Glutamatergic neuron (in vitro differentiated cells): ENCODE data around the gene FGD3. TPM values are rescaled to one million over a fixed set of nuclear protein-coding genes. Genes with fewer than 3 reads are reported as not detected.

Source experiments
- DNase-seq: peaks from one replicate; pipeline ENCODE4 v3.0.0; 2022
- H3K27ac Mint-ChIP-seq: one replicate; pipeline ENCODE4 v1.8.0; 2020; ENCODE audit warnings: mild to moderate bottlenecking, mixed read lengths, inconsistent platforms; ENCODE audit not compliant: unreplicated experiment
- H3K27me3 Mint-ChIP-seq: one replicate; pipeline ENCODE4 v1.8.0; 2020; ENCODE audit warnings: mild to moderate bottlenecking, moderate library complexity, mixed read lengths, inconsistent platforms; ENCODE audit not compliant: unreplicated experiment
- H3K36me3 Mint-ChIP-seq: one replicate; pipeline ENCODE4 v1.8.0; 2020; ENCODE audit warnings: mild to moderate bottlenecking, mixed read lengths, inconsistent platforms; ENCODE audit not compliant: unreplicated experiment
- H3K4me1 Mint-ChIP-seq: one replicate; pipeline ENCODE4 v1.8.0; 2020; ENCODE audit warnings: mild to moderate bottlenecking, low read depth, mixed read lengths, inconsistent platforms; ENCODE audit not compliant: unreplicated experiment
- H3K4me3 Mint-ChIP-seq: one replicate; pipeline ENCODE4 v1.8.0; 2020; ENCODE audit warnings: mild to moderate bottlenecking, mixed read lengths, inconsistent platforms; ENCODE audit not compliant: unreplicated experiment
- H3K9me3 Mint-ChIP-seq: one replicate; pipeline ENCODE4 v1.8.0; 2020; ENCODE audit warnings: mild to moderate bottlenecking, moderate library complexity, mixed read lengths, inconsistent platforms; ENCODE audit not compliant: unreplicated experiment
- CTCF ChIP-seq: fragments of 200-600 bp; sonication (generic); IDR thresholded peaks from one replicate; pipeline ENCODE4 v1.5.0; 2021; ENCODE audit not compliant: partially characterized antibody, unreplicated experiment
- total RNA-seq: library from RNA; stranded (reverse); fragmentation: NEBNext Ultra II Directional; extraction: Animal tissue kit (Norgen Biotek cat#: 25700); gene quantifications from one replicate; pipeline ENCODE4 v1.2.1, GENCODE V29; 2021; ENCODE audit not compliant: unreplicated experiment

The FGD3 gene
- total RNA-seq, 1 donor from 2014 or later: 1.2 TPM

- Mint-ChIP-seq H3K4me1 (no peaks in the 10 kb centered on the region), H3K4me3 (no peak overlapping the region), H3K27me3 (peaks cover 2% of the 10 kb centered on the region), H3K27ac (no peak overlapping the region), H3K36me3 (no peaks in the 10 kb centered on the region), H3K9me3 (peaks cover 2% of the 10 kb centered on the region)
- DNase-seq: no peak
- no peak for TF ChIP-seq CTCF
Observed at GRCh38 chr9:93077367-93077766, 130.0 kb downstream of the FGD3 start.

DNA sequence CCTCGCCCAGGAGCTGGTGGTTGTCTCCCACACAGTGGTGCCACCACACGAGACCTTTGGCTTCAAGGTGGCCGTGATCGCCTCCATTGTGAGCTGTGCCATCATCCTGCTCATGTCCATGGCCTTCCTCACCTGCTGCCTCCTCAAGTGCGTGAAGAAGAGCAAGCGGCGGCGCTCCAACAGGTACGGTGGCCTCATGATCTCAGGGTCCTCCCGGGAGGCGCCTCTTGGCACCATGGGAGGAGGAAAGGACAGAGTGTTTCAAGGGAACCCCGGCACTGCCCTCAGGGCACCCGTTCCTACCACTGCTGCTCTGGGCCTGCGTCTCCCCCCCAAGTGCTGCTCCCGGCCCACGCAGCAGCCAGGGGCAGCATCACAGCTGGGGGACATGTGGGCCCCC is 130.5 kb downstream of the FGD3 start:
- peaks cover 2% of the 10 kb centered on the region for H3K27me3 Mint-ChIP-seq
- H3K4me3 Mint-ChIP-seq: no peak overlapping the region
- H3K4me1 Mint-ChIP-seq: no peaks in the 10 kb centered on the region
- no peak overlapping the region for H3K27ac Mint-ChIP-seq
- no peak for TF ChIP-seq CTCF
- DNase-seq: no peak
- H3K9me3 Mint-ChIP-seq: no peaks in the 10 kb centered on the region
- H3K36me3 Mint-ChIP-seq: no peaks in the 10 kb centered on the region

DNA sequence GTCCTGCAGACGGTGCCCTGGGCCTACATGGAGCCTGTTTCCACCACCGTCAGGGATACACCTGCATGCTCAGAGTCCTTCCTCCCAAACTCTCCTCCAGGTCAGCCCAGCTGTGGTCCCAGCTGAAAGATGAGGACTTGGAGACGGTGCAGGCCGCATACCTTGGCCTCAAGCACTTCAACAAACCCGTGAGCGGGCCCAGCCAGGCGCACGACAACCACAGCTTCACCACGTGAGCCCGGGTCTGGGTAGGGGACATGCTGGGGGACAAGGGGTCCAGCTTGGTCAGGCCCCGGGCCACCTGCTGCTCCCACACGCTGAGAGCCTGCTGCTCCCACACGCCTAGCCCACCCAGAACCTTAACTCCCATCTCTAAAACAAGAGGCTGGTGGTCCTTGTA is 132.0 kb downstream of the FGD3 start:
- DNase-seq: no peak
- Mint-ChIP-seq H3K36me3 (no peaks in the 10 kb centered on the region), H3K9me3 (no peaks in the 10 kb centered on the region), H3K4me1 (no peaks in the 10 kb centered on the region), H3K4me3 (no peak overlapping the region), H3K27me3 (peaks cover 5% of the 10 kb centered on the region), H3K27ac (no peak overlapping the region)
- TF ChIP-seq CTCF: no peak

DNA sequence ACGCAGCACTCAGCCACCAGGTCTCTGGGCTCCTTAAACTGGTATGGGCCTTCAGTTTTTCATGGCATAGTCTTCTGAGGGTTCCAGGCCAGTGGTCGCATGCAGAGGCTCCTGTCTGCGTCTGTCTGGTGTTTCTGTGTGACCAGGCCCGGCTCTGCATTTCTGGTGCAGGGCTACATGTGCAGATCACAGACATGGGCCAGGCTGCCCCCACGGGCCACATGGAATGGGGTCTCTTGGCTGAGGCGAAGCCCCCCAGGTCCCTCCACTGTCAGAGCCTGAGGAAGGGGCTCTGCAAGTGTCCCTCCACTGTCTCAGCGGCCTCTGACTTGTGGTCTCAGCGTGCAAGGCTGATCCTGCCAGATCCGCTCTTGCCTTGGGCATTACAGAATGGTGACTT is 133.1 kb downstream of the FGD3 start:
- H3K36me3 Mint-ChIP-seq: no peaks in the 10 kb centered on the region
- H3K9me3 Mint-ChIP-seq: no peaks in the 10 kb centered on the region
- DNase-seq: no peak
- no peak for TF ChIP-seq CTCF
- no peaks in the 10 kb centered on the region for H3K4me1 Mint-ChIP-seq
- peaks cover 5% of the 10 kb centered on the region for H3K27me3 Mint-ChIP-seq
- no peak overlapping the region for H3K27ac Mint-ChIP-seq
- H3K4me3 Mint-ChIP-seq: no peak overlapping the region

DNA sequence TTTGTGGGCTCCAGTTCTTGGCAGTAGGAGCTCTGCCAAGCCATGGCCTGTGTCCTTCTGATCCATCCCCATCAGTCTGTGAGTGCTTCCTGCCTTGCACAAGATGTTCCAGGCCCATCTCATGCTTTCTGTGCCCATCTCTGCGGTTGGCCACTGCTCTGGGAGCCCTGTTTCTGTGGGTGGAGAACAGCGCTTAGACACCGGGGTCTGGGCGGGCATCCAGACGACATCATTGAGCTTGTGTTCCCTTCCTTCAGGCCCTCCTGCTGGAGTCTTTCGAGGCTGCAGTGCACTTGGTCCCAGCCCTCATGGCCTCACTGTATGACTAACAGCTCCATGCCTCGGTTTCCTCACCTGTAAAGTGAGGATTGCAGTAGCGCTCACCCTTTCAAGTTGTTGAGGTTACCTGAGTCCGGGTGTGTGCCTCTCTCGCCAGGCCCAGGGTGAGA is 133.8 kb downstream of the FGD3 start:
- no peak for DNase-seq
- H3K4me1 Mint-ChIP-seq: no peaks in the 10 kb centered on the region
- H3K27me3 Mint-ChIP-seq: peaks cover 5% of the 10 kb centered on the region
- no peak for TF ChIP-seq CTCF
- no peak overlapping the region for H3K4me3 Mint-ChIP-seq
- no peaks in the 10 kb centered on the region for H3K9me3 Mint-ChIP-seq
- H3K27ac Mint-ChIP-seq: no peak overlapping the region
- no peaks in the 10 kb centered on the region for H3K36me3 Mint-ChIP-seq
